Thyroid gland (tissue), 4 donors: ENCODE results near the gene DRD2.

Experiments used
- POLR2A ChIP-seq, 2 donors: fragments of 450-650 bp; IDR thresholded peaks; one replicate each; pipeline ENCODE4 v1.6.1; 2017; ENCODE audit warnings: antibody characterized with exemption in 2 of 2, mild to moderate bottlenecking in 2 of 2, moderate library complexity in 1 of 2
- TF ChIP-seq, protein P1 (sequence below), 6 experiments: fragments of 200-600 bp in 3 of 6; fragments of 450-650 bp in 3 of 6; sonication (generic) in 3 of 6; IDR thresholded peaks; one replicate each; pipeline ENCODE4 v1.5.1; 2016 to 2019; ENCODE audit warnings: antibody characterized with exemption in 6 of 6, mild to moderate bottlenecking in 2 of 6, inconsistent platforms in 1 of 6, moderate library complexity in 1 of 6

GRCh38 chr11:113382121-113382520 is 93.1 kb downstream of the DRD2 start:
- TF ChIP-seq, protein P1, sequence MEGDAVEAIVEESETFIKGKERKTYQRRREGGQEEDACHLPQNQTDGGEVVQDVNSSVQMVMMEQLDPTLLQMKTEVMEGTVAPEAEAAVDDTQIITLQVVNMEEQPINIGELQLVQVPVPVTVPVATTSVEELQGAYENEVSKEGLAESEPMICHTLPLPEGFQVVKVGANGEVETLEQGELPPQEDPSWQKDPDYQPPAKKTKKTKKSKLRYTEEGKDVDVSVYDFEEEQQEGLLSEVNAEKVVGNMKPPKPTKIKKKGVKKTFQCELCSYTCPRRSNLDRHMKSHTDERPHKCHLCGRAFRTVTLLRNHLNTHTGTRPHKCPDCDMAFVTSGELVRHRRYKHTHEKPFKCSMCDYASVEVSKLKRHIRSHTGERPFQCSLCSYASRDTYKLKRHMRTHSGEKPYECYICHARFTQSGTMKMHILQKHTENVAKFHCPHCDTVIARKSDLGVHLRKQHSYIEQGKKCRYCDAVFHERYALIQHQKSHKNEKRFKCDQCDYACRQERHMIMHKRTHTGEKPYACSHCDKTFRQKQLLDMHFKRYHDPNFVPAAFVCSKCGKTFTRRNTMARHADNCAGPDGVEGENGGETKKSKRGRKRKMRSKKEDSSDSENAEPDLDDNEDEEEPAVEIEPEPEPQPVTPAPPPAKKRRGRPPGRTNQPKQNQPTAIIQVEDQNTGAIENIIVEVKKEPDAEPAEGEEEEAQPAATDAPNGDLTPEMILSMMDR (IDR thresholded peaks at IDR 0.05) = no peak
- no peak for TF ChIP-seq POLR2A (IDR thresholded peaks at IDR 0.05)
